GM21381 (cell line): ENCODE measurements around the gene SART3.

Source experiments
- ATAC-seq: cut with Tn5 transposase; IDR thresholded peaks from one replicate; pipeline ENCODE4 v1.9.1; 2021; ENCODE audit warnings: mild to moderate bottlenecking, moderate library complexity; ENCODE audit not compliant: unreplicated experiment

Gene SART3

DNA sequence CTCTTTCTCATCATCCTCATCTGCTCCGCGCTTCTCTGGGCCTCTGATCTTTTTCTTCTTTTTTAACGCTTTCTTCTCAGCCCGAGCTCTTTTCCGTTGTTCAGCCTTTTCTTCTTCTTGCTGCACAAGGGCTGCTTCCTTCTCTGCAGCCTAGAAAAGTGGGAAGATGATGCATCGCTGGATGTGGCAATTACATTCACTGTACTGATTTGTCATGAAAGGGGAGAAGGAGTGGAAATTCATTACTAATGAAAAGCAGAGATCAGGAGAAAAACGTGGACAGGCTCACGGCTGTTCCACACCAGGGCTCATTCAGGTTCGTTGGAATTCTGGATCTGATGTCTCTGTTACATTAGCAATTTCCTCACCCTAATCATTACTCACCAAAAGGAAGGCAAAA lies 30.8 kb downstream of the SART3 start:
- ATAC-seq, result no peak

DNA sequence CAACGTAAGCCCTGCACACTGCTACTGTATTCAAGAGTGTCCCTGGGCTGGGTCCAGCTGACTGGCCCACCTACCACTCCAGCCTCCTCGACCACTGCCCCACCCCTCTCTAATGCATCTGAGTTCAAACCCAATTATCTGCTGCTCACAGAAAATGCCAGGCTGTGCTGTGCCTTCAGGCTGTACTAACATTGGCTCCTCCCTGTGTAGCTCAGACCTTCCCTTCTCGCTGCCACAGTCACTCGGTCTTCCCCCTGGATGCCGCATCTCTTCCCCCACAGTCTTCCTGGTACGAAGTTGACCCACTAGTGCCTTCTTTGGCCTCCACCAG lies 33.8 kb downstream of the SART3 start:
- no peak for ATAC-seq

DNA sequence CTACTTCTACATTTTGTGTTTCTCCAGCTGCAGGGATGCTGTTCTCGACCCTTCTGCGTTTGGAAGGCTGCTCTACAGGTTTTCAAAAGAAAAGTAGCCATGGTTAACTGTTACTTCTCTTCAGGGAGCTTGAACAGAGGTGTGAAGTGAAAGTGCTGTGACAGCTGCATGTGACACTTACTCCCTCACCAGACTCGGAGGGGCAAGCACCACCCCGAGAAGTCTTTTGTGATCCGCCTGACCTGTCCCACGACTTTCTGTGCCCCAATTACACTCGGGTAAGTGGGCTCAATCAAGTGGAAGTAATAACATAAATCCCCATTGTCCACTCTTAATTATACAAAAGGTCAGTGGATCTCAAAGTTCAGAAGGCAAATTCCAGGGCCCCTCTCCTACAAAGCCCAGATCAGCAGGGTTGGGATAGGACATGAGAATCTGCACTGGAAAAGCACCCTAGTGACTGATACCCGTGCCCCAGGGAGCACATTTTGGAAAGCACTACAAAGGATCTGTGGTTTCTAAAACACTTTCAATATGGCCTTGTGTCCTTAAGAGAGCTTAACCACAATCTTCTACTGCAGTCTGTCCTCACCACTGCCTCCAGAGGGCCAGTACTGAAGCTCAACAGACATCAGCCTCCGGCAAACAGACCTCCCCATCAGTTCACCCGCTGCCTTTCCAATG lies 34.3 kb downstream of the SART3 start:
- peak; percentile 58 for ATAC-seq

DNA sequence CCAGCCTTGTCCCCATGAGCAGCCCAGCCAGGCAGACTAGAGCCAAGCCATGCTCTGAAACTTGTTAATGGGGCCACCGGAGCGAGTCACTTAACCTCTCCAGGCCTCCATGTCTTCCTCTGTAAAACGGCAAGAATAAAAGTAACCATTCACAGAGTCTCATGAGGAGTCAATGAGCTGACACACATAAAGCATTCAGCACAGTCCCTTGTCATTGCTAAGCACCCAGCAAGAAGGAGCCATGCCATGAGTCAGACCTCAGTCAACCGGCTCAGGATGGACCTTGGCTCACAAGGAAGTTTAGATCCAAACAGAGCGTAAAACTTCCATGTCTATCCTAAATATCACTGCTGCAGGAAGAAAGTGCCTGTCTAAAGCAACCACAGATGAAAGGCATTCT lies 35.3 kb downstream of the SART3 start:
- no peak for ATAC-seq

DNA sequence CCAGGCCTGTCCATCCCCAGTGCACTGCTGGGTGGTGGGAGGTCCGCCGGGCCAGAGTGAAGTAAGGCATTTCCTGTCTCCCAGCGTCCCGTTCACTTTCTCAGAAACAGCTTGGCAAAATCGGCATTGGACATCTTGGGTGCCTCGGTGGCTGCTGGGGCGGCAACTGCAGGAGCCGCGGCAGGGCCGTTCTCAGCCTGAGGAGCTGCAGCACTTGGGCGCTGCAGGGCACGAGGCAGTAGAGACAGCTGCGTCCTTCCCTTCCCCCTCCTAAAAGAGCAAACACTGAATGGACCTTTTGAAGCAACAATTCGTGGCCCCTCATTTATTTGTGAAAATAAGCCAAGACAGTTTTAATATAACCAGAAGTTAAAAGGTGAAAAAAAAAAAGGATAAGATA lies 37.6 kb downstream of the SART3 start:
- no peak for ATAC-seq

DNA sequence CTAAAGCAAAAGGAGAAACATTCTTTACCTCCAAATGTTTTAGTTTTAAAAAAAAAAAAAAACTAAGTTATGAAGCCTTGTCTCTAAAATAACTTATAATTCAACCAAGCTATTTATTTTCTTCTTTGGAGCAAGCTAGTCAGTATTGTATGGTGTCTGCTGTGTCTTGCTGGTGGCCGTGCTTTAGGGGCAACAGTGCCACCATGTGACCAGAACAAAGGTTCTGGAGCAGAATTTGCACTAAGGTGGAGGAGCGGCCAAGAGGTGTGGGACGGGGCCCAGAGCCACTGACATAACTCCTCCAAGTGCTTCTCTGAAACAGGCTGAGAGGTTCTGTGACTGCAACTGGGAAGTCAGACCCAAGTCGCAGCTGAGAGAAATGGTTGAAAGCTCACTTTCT lies 41.4 kb downstream of the SART3 start:
- no peak for ATAC-seq

DNA sequence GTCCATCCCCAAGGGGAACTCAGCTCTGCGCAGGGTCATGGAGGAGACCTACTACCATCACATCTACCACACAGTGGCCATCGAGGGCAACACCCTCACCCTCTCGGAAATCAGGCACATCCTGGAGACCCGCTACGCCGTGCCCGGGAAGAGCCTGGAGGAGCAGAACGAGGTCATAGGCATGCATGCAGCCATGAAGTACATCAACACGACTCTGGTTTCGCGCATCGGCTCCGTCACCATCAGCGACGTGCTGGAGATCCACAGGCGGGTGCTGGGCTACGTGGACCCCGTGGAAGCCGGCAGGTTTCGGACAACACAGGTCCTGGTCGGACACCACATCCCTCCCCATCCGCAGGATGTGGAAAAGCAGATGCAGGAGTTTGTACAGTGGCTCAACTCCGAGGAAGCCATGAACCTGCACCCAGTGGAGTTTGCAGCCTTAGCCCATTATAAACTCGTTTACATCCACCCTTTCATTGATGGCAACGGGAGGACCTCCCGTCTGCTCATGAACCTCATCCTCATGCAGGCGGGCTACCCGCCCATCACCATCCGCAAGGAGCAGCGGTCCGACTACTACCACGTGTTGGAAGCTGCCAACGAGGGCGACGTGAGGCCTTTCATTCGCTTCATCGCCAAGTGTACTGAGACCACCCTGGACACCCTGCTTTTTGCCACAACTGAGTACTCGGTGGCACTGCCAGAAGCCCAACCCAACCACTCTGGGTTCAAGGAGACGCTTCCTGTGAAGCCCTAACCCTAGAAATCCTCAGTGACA lies 42.1 kb downstream of the SART3 start:
- no peak for ATAC-seq

DNA sequence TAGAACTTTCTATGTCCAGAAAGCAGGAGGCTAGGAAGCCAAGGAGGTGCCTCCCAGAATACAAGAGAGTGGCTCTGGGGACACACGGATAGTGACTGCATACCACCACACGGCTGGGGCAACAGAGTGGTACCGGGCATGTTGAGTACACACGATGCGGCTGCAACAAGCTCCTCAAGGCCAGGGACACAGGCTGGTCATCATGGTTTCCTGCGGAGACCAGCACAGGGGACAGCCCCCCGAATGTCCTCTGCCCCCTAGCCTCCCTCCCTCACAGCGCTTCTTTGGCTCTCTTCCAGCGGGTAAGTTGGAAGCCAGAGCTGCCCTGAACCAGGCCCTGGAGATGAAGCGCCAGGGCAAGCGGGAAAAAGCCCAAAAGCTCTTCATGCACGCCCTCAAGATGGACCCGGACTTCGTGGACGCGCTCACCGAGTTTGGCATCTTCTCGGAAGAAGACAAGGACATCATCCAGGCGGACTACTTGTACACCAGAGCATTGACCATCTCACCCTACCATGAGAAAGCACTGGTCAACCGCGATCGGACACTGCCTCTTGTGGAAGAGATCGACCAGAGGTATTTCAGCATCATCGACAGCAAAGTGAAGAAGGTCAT lies 42.8 kb downstream of the SART3 start:
- no peak for ATAC-seq

DNA sequence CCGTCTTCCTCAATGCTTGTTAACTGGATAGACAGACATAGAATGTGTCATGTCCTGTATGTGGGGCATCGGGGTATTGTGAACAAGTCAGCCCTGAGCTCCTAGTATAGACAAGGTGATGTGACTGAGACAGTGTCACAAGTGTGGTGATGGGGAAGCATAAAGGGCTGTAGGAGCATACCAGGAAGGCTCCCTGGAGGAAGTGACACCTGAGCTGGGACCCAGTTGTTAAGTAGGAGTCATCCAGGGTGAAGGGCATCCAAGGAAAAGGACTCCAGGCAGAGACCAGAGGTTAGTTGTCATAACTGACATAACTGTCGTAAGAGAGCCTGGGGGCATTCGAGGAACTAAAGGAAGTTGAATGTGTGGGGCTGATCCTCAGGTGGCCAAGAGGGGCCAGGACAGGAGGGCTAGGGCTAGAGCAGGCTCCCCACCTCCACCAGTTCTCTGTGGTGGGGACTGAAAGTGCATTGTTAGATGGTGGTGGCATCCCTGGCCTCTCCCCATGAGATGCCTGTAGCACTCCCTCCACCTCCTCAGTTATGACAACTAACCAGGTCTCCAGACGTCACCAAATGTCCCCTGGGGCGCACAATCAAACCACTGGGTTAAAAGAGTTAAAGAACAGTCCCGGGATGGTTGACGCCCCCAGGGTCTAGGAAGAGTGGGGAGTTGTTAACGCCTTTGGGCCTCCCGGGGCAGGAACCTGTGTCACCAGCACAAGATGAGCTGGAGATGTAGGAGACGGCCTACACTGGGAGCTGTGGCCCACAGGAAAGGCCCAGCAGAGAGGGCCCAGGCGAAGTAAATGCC lies 43.5 kb downstream of the SART3 start:
- ATAC-seq, result no peak

DNA sequence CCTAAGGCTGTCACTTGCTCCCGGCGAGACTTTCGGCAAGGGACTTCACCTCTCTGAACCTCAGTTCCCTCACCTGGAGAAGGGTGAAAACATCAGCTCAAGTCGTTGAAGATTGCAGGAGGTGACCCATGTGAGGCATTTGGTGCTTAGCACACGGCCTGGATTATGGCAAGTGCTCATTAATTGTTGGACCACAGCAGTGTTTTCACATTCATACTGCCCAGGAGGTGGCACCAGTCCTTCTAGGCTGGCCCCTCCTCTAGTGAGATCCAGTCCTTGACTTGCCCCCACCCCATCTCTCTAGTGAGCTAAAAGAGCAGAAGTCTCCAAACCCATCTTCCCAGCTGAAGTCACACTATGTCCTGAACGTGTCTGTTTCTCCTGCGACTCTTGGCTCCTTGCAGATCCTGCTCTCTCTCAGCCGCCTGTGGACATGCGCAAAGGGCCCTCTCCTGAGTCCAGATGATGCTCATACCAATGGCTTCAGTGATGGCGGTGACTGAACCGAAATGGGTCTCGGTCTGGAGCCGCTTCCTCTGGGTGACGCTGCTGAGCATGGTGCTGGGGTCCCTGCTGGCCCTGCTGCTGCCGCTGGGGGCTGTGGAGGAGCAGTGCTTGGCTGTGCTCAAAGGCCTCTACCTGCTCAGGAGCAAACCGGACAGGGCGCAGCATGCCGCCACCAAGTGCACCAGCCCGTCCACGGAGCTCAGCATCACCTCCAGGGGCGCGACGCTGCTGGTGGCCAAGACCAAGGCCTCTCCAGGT lies 44.3 kb downstream of the SART3 start:
- ATAC-seq, result no peak

DNA sequence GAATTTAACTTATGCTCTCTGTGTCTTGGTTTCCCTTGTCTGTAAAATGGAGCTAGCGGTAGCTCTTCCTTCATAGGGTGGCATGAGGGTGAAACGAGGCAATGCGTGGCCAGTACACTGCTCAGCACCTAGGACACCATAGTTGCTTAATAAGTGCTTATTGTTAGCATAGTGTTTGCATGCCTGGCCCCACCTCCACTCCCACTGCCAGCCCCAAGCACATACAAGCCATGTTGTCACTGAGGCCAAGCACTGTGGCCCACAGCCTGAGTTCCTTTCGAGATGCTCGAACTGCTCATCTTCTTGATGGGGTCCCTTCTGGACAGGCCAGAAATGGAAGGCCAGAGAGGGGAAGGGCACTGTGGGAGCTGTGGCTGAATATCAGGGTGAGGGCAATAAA lies 45.1 kb downstream of the SART3 start:
- no peak for ATAC-seq

DNA sequence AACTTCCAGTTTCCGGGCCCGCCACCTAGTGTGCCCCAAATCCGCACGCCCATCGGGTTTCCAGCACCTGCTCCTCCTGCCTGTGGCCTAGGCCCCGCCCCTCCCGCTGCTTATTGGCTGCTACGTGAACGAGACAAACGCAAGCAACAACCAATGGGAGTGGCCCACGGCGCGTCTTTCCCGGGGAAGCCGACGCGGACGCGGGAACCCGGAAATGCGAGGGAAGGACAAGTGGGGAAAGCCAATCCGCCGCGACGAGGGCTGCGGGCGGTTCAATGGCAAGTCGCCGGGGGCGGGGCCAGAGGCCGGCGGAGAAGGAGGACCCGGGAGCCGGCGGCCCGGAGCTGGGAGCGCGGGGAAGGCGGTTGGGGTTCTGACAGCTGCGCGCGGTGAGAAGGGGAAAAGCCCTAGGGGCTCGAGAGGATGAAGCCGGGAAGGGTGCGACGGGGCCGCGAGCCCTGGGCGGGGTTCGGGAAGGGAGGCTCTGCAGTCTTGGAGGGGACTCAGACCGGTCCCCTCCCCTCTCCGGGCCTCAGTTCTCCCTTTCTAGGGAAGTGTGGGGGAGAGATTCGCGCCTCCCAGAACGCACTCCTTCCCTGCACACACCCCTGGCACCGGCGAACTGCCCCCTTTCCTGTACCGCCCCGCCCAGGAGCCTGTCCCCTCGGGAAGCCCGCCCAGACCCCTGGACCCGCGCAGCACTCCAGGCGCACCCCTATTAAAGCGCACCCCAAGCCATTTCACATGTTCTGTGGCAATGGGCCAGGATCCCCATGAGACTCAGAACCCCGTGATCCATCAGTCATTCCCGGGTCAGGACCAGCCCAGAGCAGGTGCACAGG lies 45.8 kb downstream of the SART3 start, which contains the start of gene FICD:
TSS of gene FICD (plus strand) at position 305 of the 842 bp plus-strand sequence. CDS start 1,696 bp downstream, outside the sequence.
- ATAC-seq, result peak; percentile 79

DNA sequence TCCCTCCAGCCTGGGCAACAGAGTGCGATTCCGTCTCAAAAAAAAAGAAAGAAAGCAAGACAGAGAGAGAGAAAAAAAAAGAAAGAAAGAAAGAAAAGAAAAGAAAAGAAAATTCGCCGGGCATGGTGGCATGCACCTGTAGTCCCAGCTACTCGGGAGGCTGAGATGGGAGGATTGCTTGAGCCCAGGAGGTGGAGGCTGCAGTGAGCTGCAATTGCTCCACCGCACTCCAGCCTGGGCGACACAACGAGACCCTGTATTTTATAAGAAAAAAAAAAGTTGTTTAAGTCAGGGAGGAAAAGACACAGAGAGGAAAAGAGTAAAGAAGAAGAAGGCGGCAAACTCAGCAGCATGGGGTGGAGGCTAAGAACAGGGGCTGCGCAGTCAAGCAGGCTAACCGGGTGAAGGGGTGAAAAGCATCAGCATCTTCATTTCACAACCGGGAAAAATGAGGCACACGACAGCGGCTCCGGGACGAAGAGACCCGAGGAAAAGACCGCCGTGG lies 46.5 kb downstream of the SART3 start:
- ATAC-seq, result peak; percentile 1

DNA sequence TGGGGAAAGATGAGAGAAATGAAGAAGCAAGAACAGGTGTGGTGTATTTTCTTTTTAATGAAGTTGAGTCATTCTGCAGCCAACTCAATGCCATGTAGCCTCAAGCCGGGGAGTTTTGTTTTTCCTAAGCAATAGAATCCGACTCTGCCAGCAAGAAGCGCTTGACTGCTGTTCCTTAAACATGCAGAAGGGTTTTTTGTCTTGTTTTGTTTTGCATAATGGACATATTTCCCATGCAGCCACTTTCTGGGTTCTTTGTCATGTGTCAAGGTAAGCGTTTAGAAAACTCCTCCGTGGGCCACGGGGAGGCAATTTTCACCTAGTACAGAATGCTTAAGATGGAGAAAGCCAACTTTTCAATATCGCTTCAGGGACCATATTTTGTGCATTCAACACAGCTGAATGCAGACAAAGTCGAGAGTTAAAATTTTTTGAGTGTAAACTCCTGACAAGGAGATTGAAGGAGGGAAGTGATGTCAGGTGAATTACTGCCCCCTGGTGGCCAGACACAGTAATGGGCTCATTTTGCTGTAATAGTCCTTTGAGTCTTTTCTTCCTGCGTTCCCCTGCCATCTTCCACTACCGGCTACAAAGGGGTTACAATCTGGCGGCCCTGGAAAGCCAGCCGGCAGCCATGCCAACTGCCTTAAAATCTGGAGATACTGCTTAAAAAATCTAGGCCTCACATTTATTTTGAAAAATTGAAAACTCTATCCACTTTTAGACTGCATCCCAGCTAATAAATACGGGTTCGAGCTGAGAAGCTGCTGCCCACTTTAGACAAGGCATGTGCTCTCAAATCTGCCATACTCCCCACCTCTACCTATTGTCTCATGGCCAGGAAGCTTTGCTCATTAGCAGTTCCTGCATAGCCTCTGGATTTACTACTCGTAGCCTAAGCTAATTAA lies 49.1 kb downstream of the SART3 start:
- ATAC-seq, result no peak

DNA sequence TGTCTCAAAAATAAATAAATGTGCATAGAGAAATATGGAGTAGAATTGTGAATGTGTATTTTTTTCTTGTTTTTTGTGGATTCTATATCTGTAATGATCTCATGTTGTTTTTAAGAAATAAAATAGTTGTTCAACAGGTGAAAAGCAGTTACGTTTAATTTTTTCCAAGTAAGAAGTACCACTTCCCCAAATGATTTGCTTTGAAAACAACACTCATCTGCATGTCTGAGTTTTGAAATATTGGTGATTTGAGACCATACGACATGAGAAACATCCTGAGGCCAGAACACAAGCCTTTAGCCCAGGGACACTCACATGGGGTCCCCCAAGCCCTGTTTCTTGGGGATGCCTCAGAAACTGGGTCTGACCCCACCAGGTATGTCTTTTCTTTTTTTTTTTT lies 50.1 kb downstream of the SART3 start:
- ATAC-seq, result no peak

DNA sequence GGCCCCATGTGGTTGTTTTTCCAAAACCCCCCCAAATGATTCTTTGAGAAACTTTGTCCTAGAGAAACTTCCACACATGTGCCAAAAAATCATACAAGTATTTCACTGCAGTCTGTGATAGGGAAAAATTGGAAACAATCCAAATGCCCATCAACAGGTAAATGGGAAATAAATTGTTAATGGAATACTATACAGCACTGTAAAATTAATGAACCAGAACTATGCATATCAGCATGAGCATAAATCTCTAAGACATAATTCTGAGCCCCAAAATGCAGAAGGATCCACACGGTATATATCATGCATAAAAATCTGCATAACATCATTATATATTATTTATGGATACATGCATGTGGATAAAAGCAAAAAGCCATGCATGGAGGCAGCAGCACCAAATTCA lies 51.2 kb downstream of the SART3 start:
- ATAC-seq, result no peak

DNA sequence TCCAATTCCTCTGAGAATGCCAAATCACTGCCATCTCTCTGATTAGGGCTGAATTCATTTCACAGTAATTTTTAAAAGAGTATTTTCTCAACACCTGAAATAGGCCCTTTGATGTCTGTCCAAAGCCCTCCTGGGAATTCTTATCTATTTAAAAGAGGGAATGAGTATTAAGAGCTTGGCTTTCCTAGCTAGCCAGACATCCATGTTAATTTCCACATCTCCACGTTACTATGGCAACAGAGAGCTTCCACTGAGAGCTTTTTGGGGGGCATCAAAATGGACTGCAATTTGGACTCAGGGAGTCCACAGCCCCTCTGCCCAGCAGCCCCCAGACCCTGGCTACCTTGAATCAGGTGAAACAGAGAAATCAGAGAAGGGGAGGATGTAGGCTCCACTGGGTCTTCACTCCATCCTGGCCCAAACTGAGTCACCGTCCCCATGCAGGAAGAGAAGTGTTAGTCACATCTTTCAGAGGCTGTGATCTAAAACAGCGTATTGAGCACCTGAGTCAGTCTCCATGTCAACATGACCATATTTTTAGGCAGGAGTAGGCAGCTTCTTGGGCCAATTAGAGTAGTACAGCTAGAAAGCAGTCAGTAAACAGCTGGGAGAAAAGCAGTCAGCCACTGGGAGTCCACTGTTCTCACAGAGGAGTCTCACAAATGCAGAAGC lies 52.9 kb downstream of the SART3 start:
- no peak for ATAC-seq

DNA sequence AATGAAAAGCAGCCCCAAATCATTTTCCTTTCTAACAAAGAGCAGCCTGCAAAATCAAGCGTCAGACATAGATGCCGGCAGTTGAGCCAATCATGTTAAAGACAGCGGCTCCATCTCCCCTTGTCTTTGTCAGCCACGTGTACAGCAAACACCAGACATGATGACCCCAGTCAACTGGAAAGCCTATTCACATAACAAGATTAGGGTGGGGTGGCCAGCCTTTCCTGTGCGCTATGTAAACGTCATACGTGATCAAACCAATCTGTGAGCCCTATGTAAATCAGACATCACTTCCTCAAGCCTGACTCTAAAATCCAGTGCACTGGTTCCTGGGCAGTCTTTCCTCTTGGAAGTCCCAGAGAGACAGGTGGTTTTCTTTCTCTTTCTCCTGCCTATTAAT lies 55.8 kb downstream of the SART3 start:
- no peak for ATAC-seq
